HepG2 (cell line): ENCODE measurements around the gene SLC24A5.

ENCODE experiments used
- EZH2 ChIP-seq: conservative IDR thresholded peaks from 2 replicates; pipeline ENCODE4 v1.6.1; 2012; ENCODE audit warnings: mild to moderate bottlenecking, low read depth, low read length, moderate library complexity
- FOSL2 ChIP-seq: sonication (generic); formaldehyde crosslinking; IDR thresholded peaks from 2 replicates; pipeline ENCODE4 v1.4.0; 2020; ENCODE audit warnings: missing genetic modification reagents
- JUNB ChIP-seq: sonication (generic); formaldehyde crosslinking; IDR thresholded peaks from 2 replicates; pipeline ENCODE4 v1.8.0; 2022; ENCODE audit warnings: missing genetic modification reagents, mild to moderate bottlenecking, borderline replicate concordance
- PAX8 ChIP-seq: sonication (generic); formaldehyde crosslinking; IDR thresholded peaks from 2 replicates; pipeline ENCODE4 v1.8.0; 2022; ENCODE audit warnings: mild to moderate bottlenecking, missing genetic modification reagents, borderline replicate concordance
- POLR2A ChIP-seq, 2 experiments: IDR thresholded peaks; 2 replicates each; pipeline ENCODE4 v1.6.1; 2011; ENCODE audit warnings: low read depth in 2 of 2, low read length in 2 of 2, mild to moderate bottlenecking in 1 of 2, moderate library complexity in 1 of 2; ENCODE audit not compliant: insufficient read depth in 1 of 2
- RARA ChIP-seq: IDR thresholded peaks from 2 replicates; pipeline ENCODE4 v1.6.1; 2016; ENCODE audit warnings: missing genetic modification reagents, missing compliant biosample characterization
- TF ChIP-seq, protein P1 (sequence below), 2 experiments: IDR thresholded peaks; 2 replicates each; pipeline ENCODE4 v1.6.1; 2011 to 2012; ENCODE audit warnings: low read length in 2 of 2, borderline replicate concordance in 1 of 2, low read depth in 1 of 2, mild to moderate bottlenecking in 1 of 2, moderate library complexity in 1 of 2

DNA sequence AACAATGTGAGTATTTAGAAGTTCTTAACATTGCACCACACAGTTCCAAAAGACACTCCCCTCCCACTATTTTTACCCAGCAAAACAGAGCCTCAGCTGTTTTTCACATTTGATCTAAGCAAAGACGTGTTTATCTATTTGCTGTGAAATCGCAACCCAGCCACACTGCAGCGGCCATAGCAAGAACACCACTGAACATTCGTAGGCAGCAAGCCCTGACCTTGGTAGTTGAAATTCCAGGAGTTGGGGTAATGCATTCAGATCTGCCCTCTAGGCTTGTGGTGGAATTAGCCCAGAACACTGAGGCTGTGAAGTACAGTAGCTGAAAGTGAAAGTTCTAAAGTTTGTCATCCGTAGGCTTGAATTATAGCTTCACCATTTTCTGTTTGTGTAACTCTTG is 17.1 kb upstream of the SLC24A5 start:
- TF ChIP-seq RARA (CRISPR knock-in tag) (no peak), EZH2 (no peak), PAX8 (CRISPR knock-in tag) (no peak), POLR2A (IDR thresholded peaks at IDR 0.05; ENCODE audit: insufficient read depth in 1 of 2, low read depth in 2 of 2, low read length in 2 of 2) (no peak), FOSL2 (CRISPR knock-in tag) (no peak), JUNB (no peak)
- TF ChIP-seq, protein P1, sequence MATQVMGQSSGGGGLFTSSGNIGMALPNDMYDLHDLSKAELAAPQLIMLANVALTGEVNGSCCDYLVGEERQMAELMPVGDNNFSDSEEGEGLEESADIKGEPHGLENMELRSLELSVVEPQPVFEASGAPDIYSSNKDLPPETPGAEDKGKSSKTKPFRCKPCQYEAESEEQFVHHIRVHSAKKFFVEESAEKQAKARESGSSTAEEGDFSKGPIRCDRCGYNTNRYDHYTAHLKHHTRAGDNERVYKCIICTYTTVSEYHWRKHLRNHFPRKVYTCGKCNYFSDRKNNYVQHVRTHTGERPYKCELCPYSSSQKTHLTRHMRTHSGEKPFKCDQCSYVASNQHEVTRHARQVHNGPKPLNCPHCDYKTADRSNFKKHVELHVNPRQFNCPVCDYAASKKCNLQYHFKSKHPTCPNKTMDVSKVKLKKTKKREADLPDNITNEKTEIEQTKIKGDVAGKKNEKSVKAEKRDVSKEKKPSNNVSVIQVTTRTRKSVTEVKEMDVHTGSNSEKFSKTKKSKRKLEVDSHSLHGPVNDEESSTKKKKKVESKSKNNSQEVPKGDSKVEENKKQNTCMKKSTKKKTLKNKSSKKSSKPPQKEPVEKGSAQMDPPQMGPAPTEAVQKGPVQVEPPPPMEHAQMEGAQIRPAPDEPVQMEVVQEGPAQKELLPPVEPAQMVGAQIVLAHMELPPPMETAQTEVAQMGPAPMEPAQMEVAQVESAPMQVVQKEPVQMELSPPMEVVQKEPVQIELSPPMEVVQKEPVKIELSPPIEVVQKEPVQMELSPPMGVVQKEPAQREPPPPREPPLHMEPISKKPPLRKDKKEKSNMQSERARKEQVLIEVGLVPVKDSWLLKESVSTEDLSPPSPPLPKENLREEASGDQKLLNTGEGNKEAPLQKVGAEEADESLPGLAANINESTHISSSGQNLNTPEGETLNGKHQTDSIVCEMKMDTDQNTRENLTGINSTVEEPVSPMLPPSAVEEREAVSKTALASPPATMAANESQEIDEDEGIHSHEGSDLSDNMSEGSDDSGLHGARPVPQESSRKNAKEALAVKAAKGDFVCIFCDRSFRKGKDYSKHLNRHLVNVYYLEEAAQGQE (IDR thresholded peaks at IDR 0.05; ENCODE audit: borderline replicate concordance in 1 of 2, low read depth in 1 of 2, low read length in 2 of 2) = no peak
